ENCODE results near the gene DOCK1.

DOCK1 gene

GRCh38 chr10:127449490-127449889 is 544.3 kb downstream of the DOCK1 start:
- DNase-seq = no peak

- DNase-seq = no peak
These were observed 545.4 kb downstream of the DOCK1 start for GRCh38 chr10:127450644-127451043.

- no peak for DNase-seq
These were observed 546.4 kb downstream of the DOCK1 start for GRCh38 chr10:127451628-127452027.

- DNase-seq = no peak
These were observed 547.3 kb downstream of the DOCK1 start for GRCh38 chr10:127452568-127452967.

GRCh38 chr10:127453706-127454105 is 548.5 kb downstream of the DOCK1 start:
- DNase-seq = no peak

GRCh38 chr10:127456122-127456521 is 550.9 kb downstream of the DOCK1 start:
- no peak for DNase-seq

- no peak for DNase-seq
These were observed 553.0 kb downstream of the DOCK1 start for GRCh38 chr10:127458016-127458810.

- DNase-seq = no peak
These were observed 553.6 kb downstream of the DOCK1 start for GRCh38 chr10:127458829-127459228.

GRCh38 chr10:127459918-127460317 is 554.7 kb downstream of the DOCK1 start:
- DNase-seq = no peak

GRCh38 chr10:127462643-127463295 is 557.5 kb downstream of the DOCK1 start:
- no peak for DNase-seq

GRCh38 chr10:127463548-127463947 is 558.3 kb downstream of the DOCK1 start:
- no peak for DNase-seq

GRCh38 chr10:127464561-127464960 is 559.3 kb downstream of the DOCK1 start:
- no peak for DNase-seq

GRCh38 chr10:127467811-127468210 is 562.6 kb downstream of the DOCK1 start:
- no peak for DNase-seq

- DNase-seq = no peak
These were observed 563.4 kb downstream of the DOCK1 start for GRCh38 chr10:127468632-127469031.

GRCh38 chr10:127470911-127471310 is 565.7 kb downstream of the DOCK1 start:
- no peak for DNase-seq

- DNase-seq = no peak
These were observed 567.7 kb downstream of the DOCK1 start for GRCh38 chr10:127472976-127473375.

- no peak for DNase-seq
These were observed 569.3 kb downstream of the DOCK1 start for GRCh38 chr10:127474501-127474900.

GRCh38 chr10:127485153-127485857 is 580.1 kb downstream of the DOCK1 start:
- DNase-seq = no peak

GRCh38 chr10:127486355-127486754 is 581.1 kb downstream of the DOCK1 start:
- DNase-seq = no peak

GRCh38 chr10:127492607-127493250 is 587.5 kb downstream of the DOCK1 start:
- DNase-seq = no peak

- DNase-seq = no peak
These were observed 590.8 kb downstream of the DOCK1 start for GRCh38 chr10:127496035-127496434.

- DNase-seq = no peak
These were observed 592.5 kb downstream of the DOCK1 start for GRCh38 chr10:127497685-127498084.

GRCh38 chr10:127498087-127498486 is 592.9 kb downstream of the DOCK1 start:
- no peak for DNase-seq
